ENCODE data around the gene ZBTB46.
"Not testable (repeated sequence)": the region's sequence is repeated elsewhere in the genome, so short reads cannot be mapped to it uniquely, and the experiment has no call there.

The ZBTB46 gene

DNA sequence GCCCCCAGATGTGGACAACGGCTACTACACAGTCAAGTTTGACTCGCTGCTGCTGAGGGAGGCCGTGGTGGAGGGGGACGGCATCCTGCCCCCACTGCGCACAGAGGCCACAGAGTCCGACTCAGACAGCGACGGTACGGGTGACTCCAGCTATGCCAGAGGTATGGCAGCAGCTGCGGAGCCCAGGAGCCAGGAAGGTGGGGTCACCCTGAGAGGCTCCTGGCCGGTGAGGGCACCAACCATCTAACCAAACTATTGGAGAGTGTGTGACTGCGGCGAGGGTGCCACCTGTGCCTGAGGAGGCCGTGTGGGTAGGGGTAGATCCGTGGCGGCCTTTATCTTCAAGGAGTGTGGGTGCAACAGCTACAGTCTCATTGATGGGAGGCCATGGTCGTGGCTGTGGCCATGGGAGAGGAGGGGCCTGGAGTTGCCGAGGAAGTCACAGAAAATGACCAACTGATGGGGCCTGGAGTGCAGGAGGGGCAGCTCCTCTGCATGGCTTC is 97.4 kb downstream of the ZBTB46 start:
- TF ChIP-seq, protein P1, sequence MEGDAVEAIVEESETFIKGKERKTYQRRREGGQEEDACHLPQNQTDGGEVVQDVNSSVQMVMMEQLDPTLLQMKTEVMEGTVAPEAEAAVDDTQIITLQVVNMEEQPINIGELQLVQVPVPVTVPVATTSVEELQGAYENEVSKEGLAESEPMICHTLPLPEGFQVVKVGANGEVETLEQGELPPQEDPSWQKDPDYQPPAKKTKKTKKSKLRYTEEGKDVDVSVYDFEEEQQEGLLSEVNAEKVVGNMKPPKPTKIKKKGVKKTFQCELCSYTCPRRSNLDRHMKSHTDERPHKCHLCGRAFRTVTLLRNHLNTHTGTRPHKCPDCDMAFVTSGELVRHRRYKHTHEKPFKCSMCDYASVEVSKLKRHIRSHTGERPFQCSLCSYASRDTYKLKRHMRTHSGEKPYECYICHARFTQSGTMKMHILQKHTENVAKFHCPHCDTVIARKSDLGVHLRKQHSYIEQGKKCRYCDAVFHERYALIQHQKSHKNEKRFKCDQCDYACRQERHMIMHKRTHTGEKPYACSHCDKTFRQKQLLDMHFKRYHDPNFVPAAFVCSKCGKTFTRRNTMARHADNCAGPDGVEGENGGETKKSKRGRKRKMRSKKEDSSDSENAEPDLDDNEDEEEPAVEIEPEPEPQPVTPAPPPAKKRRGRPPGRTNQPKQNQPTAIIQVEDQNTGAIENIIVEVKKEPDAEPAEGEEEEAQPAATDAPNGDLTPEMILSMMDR (IDR thresholded peaks at IDR 0.05; ENCODE audit: low read depth, low read length, missing control alignments): no peak
- DNase-seq (ENCODE audit: extremely low read depth, low read depth): no peak
- H3K4me3 ChIP-seq (replicated peaks; ENCODE audit: low read depth, low read length): no peak overlapping the region

DNA sequence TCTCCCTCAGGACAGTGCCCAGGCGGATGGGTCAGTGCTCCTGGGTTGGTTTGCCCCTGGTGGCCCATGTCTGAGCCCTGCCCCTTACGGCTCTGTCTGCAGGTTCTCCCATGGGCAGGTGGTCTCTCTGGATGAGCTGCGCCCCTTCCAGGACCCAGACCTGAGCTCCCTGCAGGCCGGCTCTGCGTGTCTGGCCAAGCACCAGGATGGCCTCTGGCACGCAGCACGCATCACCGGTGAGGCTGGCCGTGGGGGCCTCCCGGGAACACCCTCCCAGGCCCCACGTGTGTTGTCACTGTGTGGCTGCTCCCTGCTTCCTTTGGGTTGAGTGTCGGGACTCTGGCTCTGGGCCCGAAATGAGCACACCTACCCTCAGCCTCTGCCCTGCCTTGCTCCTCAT is 97.9 kb downstream of the ZBTB46 start:
- no peak overlapping the region for H3K4me3 ChIP-seq (replicated peaks; ENCODE audit: low read depth, low read length)
- no peak for DNase-seq (ENCODE audit: extremely low read depth, low read depth)
- TF ChIP-seq, protein P1 (IDR thresholded peaks at IDR 0.05; ENCODE audit: low read depth, low read length, missing control alignments): no peak

DNA sequence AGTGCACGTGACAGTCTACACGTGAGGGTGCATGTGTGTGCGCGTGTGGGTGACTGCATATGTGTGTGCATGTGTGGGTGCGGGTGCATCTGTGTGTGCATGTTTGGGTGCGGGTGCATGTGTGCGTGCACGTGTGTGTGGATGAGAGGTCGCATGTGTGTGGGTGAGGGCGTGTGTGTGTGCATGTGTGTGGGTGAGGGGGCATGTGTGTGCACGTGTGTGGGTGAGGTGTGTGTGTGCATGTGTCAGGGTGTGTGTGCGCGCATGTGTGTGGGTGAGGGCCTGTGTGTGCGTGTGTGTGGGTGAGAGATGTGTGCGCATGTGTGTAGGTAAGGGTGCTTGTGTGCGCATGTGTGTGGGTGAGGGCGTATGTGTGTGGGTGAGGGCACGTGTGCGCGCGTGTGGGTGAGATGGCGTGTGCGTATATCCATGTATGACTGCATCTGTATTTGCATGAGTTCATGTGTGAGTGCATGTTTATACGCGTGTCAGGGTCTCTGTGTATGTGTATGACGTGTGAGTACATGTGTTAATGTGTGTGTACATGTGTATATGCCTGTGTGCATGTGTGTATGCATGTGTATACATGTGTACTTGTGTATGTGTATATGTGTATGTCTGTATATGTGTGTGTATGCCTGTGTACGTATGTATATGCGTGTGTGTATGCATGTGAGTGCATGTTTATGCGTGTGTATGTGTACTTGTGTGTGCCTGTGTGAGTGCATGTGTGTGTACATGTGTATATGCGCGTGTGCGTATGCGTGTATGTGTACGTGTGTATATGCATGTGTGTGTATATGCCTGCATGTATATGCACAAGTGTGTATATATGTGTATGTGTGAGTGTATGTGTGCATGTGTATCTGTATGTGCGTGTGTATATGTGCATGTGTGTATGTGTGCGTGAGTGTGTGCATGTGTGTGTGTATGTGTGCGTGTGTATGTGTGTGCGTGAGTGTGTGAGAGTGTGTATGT is 98.7 kb downstream of the ZBTB46 start:
- no peak for DNase-seq (ENCODE audit: extremely low read depth, low read depth)
- no peak overlapping the region for H3K4me3 ChIP-seq (replicated peaks; ENCODE audit: low read depth, low read length)
- TF ChIP-seq, protein P1 (IDR thresholded peaks at IDR 0.05; ENCODE audit: low read depth, low read length, missing control alignments): no peak

DNA sequence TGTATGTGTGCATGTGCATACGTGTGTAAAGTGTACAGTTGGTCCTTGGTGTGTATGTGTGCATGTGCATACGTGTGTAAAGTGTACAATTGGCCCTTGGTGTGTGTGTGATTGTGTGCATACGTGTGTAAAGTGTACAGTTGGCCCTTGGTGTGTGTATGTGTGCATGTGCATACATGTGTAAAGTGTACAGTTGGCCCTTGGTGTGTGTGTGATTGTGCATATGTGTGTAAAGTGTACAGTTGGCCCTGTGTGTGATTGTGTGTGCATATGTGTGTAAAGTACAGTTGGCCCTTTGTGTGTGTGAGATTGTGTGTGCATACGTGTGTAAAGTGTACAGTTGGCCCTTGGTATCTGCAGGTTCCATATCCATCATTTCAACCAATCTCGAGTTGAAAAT is 99.7 kb downstream of the ZBTB46 start:
- no peak overlapping the region for H3K4me3 ChIP-seq (replicated peaks; ENCODE audit: low read depth, low read length)

DNA sequence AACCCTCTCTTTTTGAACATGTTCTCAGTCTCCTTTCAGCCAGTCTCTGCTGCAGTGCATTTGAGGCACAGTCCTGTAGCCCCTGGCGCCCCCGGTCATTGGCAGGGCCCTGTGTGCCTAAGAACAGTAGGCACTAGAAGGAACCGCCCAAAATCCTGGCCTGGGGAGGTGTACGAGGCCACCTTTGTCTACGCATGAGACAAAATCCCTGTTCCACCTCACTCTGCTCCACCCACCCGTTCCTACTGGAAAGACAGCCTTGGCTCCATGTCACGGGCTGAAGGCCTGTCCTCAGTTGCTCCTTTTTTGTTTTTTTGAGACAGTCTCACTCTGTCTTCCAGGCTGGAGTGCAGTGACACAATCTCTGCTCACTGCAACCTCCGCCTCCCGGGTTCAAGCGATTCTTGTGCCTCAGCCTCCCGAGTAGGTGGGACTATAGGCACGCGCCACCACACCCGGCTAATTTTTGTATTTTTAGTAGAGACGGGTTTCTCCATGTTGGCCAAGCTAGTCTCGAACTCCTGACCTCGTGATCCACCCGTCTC is 100.8 kb downstream of the ZBTB46 start:
- not testable (repeated sequence) for DNase-seq (ENCODE audit: extremely low read depth, low read depth); H3K4me3 ChIP-seq (replicated peaks; ENCODE audit: low read depth, low read length)

More for the DNA sequence above, 99.7 kb downstream of the ZBTB46 start:
- no peak for DNase-seq (ENCODE audit: extremely low read depth, low read depth)
- TF ChIP-seq, protein P1 (IDR thresholded peaks at IDR 0.05; ENCODE audit: low read depth, low read length, missing control alignments): no peak

DNA sequence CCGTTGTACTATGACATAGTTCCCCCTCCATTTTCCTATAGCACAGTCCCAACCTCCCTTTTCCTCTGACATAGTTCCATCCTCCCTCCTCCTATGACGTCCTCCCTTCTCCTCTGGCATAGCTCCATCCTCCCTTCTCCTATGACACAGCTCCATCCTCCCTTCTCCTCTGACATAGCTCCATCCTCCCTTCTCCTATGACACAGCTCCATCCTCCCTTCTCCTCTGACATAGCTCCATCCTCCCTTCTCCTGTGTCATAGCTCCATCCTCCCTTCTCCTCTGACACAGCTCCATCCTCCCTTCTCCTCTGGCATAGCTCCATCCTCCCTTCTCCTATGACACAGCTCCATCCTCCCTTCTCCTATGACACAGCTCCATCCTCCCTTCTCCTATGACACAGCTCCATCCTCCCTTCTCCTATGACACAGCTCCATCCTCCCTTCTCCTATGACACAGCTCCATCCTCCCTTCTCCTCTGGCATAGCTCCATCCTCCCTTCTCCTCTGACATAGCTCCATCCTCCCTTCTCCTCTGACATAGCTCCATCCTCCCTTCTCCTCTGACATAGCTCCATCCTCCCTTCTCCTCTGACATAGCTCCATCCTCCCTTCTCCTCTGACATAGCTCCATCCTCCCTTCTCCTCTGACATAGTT is 108.0 kb downstream of the ZBTB46 start:
- DNase-seq (ENCODE audit: extremely low read depth, low read depth); H3K4me3 ChIP-seq (replicated peaks; ENCODE audit: low read depth, low read length): not testable (repeated sequence)

DNA sequence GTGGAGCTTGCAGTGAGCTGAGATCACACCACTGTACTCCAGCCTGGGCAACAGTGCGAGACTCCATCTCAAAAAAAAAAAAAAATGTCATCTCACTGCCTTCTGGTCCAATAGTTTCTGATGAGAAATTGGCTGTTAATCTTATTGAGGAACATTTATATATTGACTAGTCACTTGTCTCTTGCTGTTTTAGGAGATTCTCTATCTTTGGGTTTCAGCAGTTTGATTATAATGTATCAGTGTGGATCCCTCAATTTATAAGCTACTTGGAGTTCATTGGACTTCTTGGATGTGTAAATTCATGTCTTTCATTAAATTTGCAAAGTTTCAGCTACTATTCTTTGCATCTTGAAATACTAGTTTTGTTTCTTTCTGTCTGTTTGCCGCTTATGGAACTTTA is 112.1 kb downstream of the ZBTB46 start:
- TF ChIP-seq, protein P1 (IDR thresholded peaks at IDR 0.05; ENCODE audit: low read depth, low read length, missing control alignments): no peak
- no peak for DNase-seq (ENCODE audit: extremely low read depth, low read depth)
- no peak overlapping the region for H3K4me3 ChIP-seq (replicated peaks; ENCODE audit: low read depth, low read length)

Data from HFF-Myc (cell line).